GM18505 (cell line): ENCODE results near the gene MYH10.

Source experiments
- ATAC-seq: cut with Tn5 transposase; IDR thresholded peaks from one replicate; pipeline ENCODE4 v1.9.1; 2021; ENCODE audit not compliant: unreplicated experiment
- POLR2A ChIP-seq: IDR thresholded peaks from 4 replicates; pipeline ENCODE4 v1.6.1; 2011; ENCODE audit warnings: borderline replicate concordance; ENCODE audit not compliant: insufficient read depth, insufficient read length; ENCODE audit errors: extremely low read depth

MYH10 gene

DNA sequence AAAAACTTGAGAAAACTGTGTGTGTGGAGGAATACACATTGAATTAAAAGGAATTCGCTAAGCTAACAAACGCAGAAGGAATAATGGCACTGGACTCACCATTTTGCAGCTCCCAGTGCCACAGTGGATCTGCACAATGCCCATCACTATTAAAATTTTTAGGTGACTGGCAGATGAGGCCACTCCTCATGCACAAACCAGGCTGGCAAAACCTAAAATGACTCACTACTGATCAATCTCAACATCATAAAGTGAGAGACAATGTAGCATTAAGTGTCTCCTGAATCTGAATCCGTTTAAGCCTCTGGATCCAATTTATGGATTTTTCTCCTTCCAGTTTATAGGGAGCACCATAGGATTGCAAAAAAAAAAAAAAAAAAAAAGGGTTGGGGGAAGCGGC lies 20.6 kb downstream of the MYH10 start:
- no peak for ATAC-seq
- no peak for TF ChIP-seq POLR2A

DNA sequence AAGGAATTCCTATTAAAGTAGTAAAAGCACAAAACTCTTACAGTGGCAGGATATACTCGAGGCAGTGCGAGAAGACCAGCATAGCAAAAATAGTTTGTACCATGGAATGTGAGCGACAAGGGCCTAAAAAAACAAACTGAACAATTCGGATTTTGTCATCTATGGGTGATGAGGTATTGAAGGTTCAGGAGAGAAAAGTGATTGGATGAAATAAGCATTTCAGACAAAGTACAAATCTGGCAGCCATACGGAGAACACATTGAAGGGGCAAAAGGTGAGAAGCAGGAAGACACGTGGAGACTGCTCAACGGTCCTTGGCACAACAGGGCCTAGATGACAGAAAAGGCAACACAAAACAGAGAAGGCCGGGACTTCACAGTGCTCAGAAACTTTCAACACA lies 22.5 kb downstream of the MYH10 start:
- ATAC-seq: no peak
- no peak for TF ChIP-seq POLR2A

DNA sequence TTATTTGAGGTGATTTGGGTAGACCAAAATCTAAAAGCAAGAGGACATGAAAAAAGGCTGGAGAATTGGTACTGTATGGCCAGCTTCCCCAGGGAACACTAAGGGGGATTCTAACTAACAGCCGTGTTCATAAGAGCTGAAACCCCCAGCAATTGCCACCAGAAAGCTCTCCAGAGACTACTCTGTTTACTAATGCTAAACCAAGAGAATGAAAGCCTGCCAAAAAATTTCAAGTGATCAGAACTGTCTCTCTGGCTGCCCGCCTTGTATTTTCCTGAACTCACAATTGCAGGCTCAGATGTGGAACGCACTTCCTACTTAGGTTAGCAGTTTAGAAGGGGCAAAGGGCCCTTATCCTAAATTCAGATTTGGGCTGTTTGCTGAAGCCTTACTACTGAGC lies 24.1 kb downstream of the MYH10 start:
- ATAC-seq: no peak
- TF ChIP-seq POLR2A: no peak

DNA sequence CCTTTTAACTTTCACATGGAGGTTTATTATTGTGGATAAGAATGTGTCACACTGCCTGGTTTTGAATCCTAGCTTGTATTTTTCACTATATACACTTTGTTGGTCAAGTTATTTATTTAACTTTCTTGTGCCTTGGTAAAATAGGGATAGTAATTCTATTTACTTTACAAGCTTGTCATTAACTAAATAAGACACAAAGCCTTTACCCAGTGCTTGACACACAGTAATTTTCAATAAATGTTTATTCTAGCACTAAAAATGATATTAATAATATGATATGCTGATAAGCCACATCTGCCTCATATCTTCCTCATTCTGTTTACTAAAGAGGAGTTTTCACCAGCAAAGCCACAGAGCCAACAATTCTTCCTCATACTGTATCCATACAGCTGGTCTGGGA lies 27.8 kb downstream of the MYH10 start:
- no peak for ATAC-seq
- TF ChIP-seq POLR2A: no peak

DNA sequence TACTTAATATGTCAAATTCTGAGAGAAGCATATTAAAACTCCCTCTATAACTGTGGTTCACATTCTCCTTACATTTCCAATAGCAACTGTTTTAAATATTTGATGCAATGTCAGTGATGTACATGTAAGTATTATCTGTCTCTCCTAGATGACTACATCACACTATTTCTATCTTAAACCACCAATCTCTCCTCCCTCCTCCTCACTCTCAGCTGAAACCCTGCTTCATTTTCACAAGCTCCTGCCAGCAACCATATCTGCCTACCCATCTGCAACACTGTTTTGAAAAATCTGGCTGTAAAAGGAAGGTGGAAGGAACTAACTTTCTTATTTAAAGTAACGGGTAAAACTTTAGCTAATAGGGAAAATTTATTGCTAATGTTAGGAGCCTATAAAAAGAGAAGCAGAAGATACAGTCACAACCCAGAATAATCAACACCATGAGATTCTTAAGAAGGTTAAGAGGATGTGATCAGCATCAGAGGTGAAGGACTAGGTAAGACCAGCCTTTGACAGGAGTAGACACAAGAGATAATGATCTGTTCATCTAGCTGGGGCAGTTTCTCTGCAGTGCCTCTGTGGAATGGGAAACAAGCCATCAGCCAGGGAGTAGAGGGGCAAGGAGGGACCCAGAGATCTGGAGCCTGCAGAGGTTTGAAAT lies 31.0 kb downstream of the MYH10 start:
- no peak for ATAC-seq
- TF ChIP-seq POLR2A: no peak

DNA sequence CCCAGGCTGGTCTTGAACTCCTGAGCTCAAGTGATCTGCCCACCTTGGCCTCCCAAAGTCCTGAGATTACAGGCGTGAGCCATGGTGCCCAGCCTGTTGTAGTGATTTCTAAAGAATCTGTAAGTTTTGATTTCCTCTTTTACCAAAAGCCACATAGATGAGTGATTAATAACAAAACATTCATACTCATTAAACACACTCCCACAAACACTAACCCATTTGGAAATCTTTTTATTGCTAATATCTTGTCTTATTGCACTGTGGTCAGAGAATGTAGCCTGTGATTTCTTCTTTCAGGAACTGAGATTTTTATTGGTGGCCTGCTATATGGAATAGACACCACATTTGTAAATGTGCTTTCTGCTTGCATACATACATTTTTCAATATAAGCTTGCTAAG lies 31.6 kb downstream of the MYH10 start:
- no peak for TF ChIP-seq POLR2A
- no peak for ATAC-seq

DNA sequence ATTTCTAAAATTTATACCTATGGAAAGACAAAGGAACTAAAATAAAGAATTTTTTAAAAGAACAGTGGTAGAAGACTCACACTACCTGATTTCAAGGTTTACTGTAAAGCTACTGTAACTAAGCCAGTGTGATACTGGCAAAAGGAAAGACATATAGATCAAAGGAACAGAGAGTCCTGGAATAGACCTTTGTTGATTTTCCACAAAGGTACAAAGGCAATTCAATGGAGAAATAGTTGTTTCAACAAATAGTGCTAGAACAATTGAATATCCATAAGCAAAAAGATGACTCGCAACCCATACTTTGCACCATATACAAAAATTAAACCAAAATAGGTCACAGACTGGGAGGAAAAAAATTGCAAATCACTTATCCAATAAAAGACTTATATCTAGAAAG lies 36.7 kb downstream of the MYH10 start:
- ATAC-seq: no peak
- TF ChIP-seq POLR2A: no peak

DNA sequence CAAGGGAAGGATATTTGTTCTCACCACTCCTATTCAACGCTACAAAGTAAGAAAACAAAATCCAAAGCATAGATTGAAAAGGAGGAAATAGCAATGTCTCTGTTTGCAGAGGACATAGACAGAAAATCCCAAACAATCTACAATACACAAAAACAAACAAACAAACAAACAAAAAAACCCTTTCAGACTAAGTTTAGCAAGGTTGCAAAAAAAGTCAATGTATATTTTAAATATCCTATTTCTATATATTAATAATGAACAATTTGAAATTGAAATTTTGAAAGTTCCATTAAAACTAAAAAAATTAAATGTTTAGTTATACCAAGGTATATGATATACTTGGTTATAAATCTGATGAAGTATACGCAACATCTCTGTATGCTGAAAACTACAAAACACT lies 37.2 kb downstream of the MYH10 start:
- TF ChIP-seq POLR2A: no peak
- ATAC-seq: no peak

DNA sequence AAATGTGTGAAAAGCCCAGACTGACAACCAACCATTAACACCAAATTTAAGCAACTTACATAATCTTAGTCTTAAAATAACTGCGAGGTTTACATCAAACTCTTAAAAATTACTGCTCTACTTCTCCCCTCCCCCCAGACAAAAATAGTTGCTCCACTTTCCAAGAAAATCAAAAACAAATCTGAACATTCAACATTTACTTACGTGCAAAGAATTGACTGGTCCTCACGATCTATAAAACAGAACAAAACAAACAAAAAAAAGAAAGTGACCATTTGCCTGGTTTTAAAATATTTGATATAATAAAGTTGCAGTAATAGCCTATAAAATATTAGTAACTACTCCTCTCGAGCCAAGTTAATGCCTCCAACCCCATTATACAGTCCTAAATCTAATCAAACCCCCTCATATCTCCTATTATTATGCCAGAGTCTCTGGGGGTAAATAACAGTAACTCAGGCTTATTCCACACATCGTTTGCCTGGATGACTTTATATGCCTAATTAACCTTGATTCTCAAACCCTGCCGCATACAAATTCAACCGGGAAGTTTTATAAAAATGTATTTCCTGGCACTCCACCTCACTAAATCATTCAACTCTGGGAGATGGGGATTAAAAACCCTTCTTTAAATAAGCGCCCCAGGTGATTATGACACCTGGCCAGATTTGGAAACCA lies 41.5 kb downstream of the MYH10 start:
- ATAC-seq: no peak
- TF ChIP-seq POLR2A: no peak

DNA sequence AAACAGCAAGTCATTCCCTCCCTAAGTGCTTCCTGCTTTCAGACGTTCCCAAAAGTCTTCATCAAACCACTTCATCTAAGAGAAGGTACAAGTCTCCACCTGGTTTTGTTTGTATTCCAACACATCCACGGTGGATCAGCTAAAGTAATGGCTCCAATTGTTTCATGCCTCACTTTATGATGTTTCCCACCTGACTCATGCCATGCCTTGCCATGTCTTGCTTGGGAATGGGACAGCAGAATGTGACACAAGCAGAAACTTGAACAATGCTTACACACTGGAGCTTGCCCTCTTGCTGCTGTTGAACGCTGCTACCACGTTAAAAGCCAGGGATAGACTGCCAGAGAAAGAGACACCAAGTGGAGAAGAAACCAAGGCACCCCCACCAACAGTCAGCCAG lies 43.8 kb downstream of the MYH10 start:
- no peak for TF ChIP-seq POLR2A
- no peak for ATAC-seq

DNA sequence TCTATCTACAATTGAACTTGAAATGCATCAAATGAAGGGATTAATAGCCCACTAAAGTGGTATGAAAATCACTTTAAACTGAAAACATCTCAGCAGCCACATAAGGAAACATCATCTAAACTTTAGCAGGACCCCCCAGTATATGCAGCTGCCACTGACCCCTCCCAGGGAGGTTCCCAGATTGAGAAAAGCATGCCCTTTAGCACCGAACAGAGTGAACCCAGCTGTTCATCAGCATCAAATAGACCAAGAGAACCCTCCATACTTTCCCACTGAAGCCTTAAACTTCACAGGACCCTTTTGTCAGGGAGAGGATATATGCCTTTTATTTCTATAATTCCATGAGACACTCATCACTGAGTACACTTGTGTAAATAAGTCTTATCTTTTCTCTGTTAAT lies 44.6 kb downstream of the MYH10 start:
- no peak for ATAC-seq
- no peak for TF ChIP-seq POLR2A

DNA sequence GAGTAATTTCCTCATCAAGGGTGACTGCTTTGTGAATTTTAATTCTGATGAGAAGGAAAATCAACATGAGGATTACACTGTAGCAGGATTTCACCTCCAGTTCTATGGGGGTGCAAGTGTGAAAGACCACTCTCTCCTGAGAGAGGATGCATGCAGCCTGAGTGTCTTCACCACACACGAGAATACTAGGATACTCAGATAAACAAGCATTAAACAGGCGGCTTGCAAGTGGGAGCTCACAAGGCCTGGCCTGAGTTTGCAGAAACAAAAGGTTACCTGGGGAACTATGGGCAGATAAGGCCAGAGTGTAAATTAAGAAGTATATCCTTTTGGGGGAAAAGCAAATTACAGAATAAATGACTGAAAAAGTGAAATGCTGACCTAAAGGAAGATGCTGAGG lies 46.6 kb downstream of the MYH10 start:
- ATAC-seq: no peak
- TF ChIP-seq POLR2A: no peak

DNA sequence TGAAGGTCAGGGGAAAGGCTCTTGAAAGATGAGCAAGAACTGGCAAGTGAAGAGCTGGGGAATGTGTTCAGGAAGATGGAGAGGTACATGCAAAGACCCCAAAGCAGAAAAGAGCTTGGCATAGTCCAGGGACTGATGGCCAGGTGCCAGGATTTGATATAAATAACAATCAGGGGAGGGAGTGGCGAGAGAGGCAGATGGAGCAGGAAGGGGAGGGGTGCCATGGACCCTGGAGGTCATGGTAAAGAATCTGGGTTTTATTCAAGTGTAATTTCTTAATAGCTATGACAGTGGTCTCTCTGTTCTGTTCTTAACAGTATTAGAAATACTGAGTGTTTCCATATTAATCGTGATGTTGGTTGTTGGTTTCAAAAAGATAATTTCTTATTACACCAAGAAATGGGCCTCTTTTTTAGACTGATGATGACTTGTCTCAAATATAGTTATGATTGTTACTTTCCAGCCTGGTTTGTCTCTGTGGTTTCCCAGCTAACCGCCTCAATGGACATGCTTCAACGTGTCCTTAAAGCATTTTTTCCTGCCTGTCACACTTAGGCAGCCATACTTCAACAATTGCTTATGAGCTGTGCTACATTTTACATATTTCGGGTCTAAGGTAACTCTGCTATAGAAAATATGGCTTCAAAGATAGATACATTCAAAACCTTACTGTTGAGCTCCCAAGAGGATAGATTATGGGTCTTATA lies 49.4 kb downstream of the MYH10 start:
- ATAC-seq: no peak
- no peak for TF ChIP-seq POLR2A

DNA sequence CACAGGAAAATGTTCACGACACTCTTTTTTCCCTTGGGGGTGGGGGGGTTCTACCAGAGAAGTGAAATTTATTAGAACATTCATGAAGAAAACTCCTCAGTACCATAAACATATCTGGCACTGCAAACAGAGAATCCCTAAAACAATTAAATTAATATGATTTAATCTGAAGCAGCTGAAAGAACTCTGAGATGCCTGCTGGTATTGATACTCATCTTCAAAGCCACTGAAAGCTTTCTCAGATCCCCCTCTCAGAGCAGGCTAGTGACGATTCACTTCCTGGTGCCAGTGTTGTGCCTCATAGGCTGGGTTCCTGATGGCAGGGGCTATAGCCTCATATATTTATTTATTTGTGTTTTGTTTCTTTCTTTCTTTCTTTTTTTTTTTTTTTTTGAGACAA lies 52.7 kb downstream of the MYH10 start:
- no peak for TF ChIP-seq POLR2A
- ATAC-seq: no peak
